Chondrocyte (in vitro differentiated cells): ENCODE data around the gene RRAD. TPM values are rescaled to one million over a fixed set of nuclear protein-coding genes. Genes with fewer than 3 reads are reported as not detected.

Experiments
- DNase-seq: peaks from one replicate; pipeline ENCODE4 v3.0.0; 2021; ENCODE audit warnings: mixed read lengths, low spot score
- H3K27ac Mint-ChIP-seq: one replicate; pipeline ENCODE4 v1.8.0; 2021; ENCODE audit warnings: mild to moderate bottlenecking, moderate library complexity, mixed read lengths; ENCODE audit not compliant: unreplicated experiment
- H3K27me3 Mint-ChIP-seq: 2 replicates; pipeline ENCODE4 v1.8.0; 2021; ENCODE audit warnings: low read depth, mixed read lengths
- H3K36me3 Mint-ChIP-seq: 2 replicates; pipeline ENCODE4 v1.8.0; 2021; ENCODE audit warnings: low read depth, mixed read lengths
- H3K4me1 Mint-ChIP-seq: 2 replicates; pipeline ENCODE4 v1.8.0; 2021; ENCODE audit warnings: low read depth, mild to moderate bottlenecking, mixed read lengths
- H3K4me3 Mint-ChIP-seq: one replicate; pipeline ENCODE4 v1.8.0; 2021; ENCODE audit warnings: mild to moderate bottlenecking, moderate library complexity, mixed read lengths; ENCODE audit not compliant: unreplicated experiment
- H3K9me3 Mint-ChIP-seq: 2 replicates; pipeline ENCODE4 v1.8.0; 2021; ENCODE audit warnings: low read depth, mixed read lengths
- total RNA-seq: library from RNA; stranded (reverse); gene quantifications from 3 replicates; pipeline ENCODE4 v1.2.1, GENCODE V29; 2021
- TF ChIP-seq, protein P1 (sequence below): fragments of 200-600 bp; sonication (generic); IDR thresholded peaks from 2 replicates; pipeline ENCODE4 v1.5.0; 2021; ENCODE audit warnings: antibody characterized with exemption, mild to moderate bottlenecking, moderate library complexity

Gene RRAD
- total RNA-seq, 1 donor from 2014 or later, result 6.5 TPM

DNA sequence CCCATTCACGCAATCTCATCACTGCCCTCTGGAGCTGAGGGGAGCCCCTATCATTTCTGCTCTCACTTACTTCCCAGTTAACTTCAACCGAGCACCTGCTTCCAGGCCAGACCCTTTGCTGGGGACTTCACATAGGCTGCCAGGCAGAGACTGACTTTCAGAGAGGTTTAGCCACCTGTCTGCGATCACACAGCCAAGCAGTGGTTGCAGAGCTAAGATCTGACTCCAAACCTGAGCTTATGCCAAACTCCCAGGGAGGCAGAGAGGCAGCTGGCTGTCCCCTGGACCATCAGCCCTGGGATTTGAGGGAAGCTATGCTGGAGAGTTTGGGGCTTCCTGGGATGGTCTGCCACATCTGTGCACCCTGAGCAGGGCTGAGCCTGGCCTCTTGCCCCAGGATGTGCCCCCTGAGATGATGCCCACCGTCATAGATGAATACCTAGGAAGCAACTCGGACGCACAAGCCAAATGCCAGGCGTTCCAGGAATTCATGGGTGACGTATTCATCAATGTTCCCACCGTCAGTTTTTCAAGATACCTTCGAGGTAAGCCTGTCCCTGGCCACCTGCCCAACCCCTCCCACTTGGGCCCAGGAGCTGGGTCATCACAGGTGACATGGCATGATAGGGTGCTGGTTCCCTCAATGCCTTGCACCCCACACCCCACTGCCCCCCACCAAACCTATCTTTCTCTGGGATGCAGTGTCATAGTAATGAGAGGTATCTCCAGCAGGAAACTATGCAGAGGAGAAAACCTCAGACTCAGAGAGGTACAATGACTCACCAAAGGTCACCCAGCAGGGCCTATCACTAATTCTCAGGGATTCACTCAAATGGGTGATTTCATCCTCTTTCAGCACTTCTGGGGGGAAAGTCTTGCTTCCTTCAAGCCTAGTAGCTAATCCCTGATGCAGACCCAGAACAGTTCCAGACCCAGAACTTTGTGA, 45.7 kb upstream of the RRAD start:
- Mint-ChIP-seq H3K27ac (no peak overlapping the region), H3K9me3 (no peaks in the 10 kb centered on the region), H3K4me3 (no peak overlapping the region), H3K4me1 (no peaks in the 10 kb centered on the region), H3K36me3 (no peaks in the 10 kb centered on the region), H3K27me3 (peaks cover 17% of the 10 kb centered on the region)
- TF ChIP-seq, protein P1, sequence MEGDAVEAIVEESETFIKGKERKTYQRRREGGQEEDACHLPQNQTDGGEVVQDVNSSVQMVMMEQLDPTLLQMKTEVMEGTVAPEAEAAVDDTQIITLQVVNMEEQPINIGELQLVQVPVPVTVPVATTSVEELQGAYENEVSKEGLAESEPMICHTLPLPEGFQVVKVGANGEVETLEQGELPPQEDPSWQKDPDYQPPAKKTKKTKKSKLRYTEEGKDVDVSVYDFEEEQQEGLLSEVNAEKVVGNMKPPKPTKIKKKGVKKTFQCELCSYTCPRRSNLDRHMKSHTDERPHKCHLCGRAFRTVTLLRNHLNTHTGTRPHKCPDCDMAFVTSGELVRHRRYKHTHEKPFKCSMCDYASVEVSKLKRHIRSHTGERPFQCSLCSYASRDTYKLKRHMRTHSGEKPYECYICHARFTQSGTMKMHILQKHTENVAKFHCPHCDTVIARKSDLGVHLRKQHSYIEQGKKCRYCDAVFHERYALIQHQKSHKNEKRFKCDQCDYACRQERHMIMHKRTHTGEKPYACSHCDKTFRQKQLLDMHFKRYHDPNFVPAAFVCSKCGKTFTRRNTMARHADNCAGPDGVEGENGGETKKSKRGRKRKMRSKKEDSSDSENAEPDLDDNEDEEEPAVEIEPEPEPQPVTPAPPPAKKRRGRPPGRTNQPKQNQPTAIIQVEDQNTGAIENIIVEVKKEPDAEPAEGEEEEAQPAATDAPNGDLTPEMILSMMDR, result no peak
- DNase-seq, result no peak

DNA sequence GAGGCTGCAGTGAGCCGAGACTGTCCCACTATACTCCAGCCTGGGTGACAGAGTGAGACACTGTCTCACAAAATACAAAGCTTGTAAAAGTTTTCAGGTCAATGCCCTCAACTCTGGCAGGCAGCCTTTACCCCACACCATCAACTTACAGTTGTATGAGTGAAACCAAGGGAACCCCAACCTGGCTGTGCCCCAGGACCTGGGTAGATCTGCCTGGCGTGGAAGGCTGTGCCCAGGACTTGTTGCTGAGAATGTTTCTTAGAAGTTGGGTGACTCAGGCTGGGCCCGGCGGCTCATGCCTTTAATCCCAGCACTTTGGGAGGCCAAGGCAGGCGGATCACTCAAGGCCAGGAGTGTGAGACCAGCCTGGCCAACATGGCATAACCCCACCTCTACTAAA, 43.5 kb upstream of the RRAD start:
- Mint-ChIP-seq H3K9me3 (no peaks in the 10 kb centered on the region), H3K36me3 (no peaks in the 10 kb centered on the region), H3K4me3 (no peak overlapping the region), H3K27me3 (peaks cover 27% of the 10 kb centered on the region), H3K27ac (no peak overlapping the region), H3K4me1 (no peaks in the 10 kb centered on the region)
- DNase-seq, result no peak
- TF ChIP-seq, protein P1, result no peak

DNA sequence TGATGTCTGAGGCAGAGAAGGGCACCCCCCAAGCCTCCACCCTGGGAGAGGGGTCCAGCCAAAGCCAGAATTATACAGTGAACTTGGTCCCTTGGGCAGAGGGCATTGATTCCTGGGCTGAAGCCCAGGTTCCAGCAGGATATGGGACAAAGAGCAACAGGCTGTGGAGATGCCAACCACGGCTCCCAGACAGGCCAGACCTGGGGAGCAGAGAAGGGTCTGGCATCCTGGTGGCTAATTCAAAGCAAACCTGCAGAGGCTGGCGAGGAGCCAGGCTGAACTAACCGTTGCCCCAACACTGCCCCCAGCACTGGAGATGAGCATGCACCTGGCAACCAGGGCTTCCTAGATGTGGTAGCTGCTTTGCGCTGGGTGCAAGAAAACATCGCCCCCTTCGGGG, 38.7 kb upstream of the RRAD start:
- no peaks in the 10 kb centered on the region for H3K9me3 Mint-ChIP-seq
- H3K36me3 Mint-ChIP-seq, result no peaks in the 10 kb centered on the region
- TF ChIP-seq, protein P1, result no peak
- H3K4me3 Mint-ChIP-seq, result no peak overlapping the region
- H3K27ac Mint-ChIP-seq, result no peak overlapping the region
- DNase-seq, result no peak
- H3K27me3 Mint-ChIP-seq, result peaks cover 26% of the 10 kb centered on the region
- H3K4me1 Mint-ChIP-seq, result no peaks in the 10 kb centered on the region

DNA sequence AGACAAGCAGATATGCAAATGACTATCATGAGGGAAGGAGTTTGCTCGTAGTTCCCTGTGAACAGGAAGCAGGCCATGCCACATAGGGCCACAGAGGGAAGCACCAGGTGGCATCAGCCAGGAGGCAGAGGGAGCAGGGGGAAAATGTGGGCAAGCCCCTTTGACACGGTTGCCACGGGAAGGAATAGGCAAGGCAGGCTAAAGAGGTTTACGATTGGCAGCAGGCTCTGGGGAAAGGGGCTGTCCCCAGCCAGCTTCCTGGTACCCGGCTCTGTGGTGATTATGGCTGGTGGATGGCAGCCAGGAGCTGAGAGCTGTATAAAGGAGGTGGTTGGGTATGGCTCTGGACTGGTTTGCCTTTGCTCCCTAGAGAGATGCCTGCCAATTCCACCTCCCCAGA, 36.6 kb upstream of the RRAD start:
- DNase-seq, result no peak
- H3K36me3 Mint-ChIP-seq, result no peaks in the 10 kb centered on the region
- TF ChIP-seq, protein P1, result no peak
- H3K27me3 Mint-ChIP-seq, result peaks cover 35% of the 10 kb centered on the region
- no peak overlapping the region for H3K27ac Mint-ChIP-seq
- no peak overlapping the region for H3K4me3 Mint-ChIP-seq
- no peaks in the 10 kb centered on the region for H3K9me3 Mint-ChIP-seq
- H3K4me1 Mint-ChIP-seq, result no peaks in the 10 kb centered on the region

DNA sequence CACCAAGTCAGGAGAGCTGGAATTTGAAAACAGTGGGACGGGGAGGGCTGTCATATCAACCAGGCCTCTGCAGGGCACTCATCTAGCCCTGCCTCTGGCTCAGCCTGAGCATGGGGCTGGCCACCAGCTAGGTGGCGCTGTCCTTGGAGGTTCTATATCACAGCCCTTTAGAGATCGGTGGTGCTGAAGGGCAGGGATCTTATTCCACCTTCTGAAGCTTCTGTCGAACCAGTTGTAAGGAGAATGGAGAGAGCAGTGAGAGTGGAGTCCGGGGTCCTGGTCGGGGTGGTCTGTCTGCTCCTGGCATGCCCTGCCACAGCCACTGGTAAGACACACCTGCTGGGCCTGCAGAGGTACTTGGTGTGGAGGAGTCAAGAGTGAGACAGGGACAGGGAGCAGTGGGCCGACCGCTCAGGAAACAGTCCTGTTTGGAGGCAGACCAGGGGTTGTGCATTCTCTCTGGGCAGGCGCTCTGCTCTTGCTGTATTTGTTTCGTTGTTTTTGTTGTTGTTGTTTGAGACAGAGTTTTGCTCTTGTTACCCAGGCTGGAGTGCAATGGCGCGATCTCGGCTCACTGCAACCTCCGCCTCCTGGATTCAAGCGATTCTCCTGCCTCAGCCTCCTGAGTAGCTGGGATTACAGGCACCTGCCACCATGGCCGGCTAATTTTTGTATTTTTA, 35.9 kb upstream of the RRAD start, which contains the start of gene CES3:
TSS of gene CES3 (plus strand) at position 202 of the 680 bp plus-strand sequence. CDS start at position 244, 42 bp downstream.
- Mint-ChIP-seq H3K4me3 (no peak within 1 kb of the TSS), H3K36me3 (no peaks in the 10 kb centered on the region), H3K27ac (no peak within 1 kb of the TSS)

More for the DNA sequence above, 35.9 kb upstream of the RRAD start, which contains the start of gene CES3:
- H3K27me3 Mint-ChIP-seq, result peaks cover 31% of the 10 kb centered on the region
- H3K9me3 Mint-ChIP-seq, result no peaks in the 10 kb centered on the region
- H3K4me1 Mint-ChIP-seq, result no peaks in the 10 kb centered on the region
- TF ChIP-seq, protein P1, result peak; percentile 83
- DNase-seq, result no peak
